ENCODE results near the gene MAU2.

Gene MAU2

GRCh38 chr19:19320361-19321140, at the start of gene MAU2, which contains the start of gene SUGP1:
Gene MAU2, plus strand, starts transcription at chr19:19320829. Its CDS starts 31 bp downstream, at chr19:19320860.
Gene SUGP1, minus strand, starts transcription at chr19:19320509. Its CDS starts 13 bp downstream, at chr19:19320496.
- peak; percentile 92 for DNase-seq

- DNase-seq: no peak
These were observed 48.6 kb upstream of the MAU2 start for GRCh38 chr19:19271828-19272599.

- peak; percentile 63 for DNase-seq
These were observed 46.5 kb upstream of the MAU2 start for GRCh38 chr19:19274146-19274545.

- DNase-seq: no peak
These were observed 45.7 kb upstream of the MAU2 start for GRCh38 chr19:19274716-19275565.

GRCh38 chr19:19276386-19276785, 44.2 kb upstream of the MAU2 start:
- no peak for DNase-seq

GRCh38 chr19:19276851-19277250, 43.8 kb upstream of the MAU2 start:
- no peak for DNase-seq

- no peak for DNase-seq
These were observed 42.3 kb upstream of the MAU2 start for GRCh38 chr19:19278315-19278714.

GRCh38 chr19:19279062-19279612, 41.5 kb upstream of the MAU2 start:
- no peak for DNase-seq

GRCh38 chr19:19279853-19280252, 40.8 kb upstream of the MAU2 start:
- no peak for DNase-seq

- no peak for DNase-seq
These were observed 40.1 kb upstream of the MAU2 start for GRCh38 chr19:19280561-19280960.

GRCh38 chr19:19285686-19286085, 34.9 kb upstream of the MAU2 start:
- no peak for DNase-seq

GRCh38 chr19:19292607-19293006, 28.0 kb upstream of the MAU2 start:
- no peak for DNase-seq

GRCh38 chr19:19294914-19295313, 25.7 kb upstream of the MAU2 start:
- DNase-seq: no peak

- DNase-seq: no peak
These were observed 23.5 kb upstream of the MAU2 start for GRCh38 chr19:19296953-19297689.

GRCh38 chr19:19297759-19298158, 22.9 kb upstream of the MAU2 start:
- DNase-seq: no peak

- DNase-seq: no peak
These were observed 20.0 kb upstream of the MAU2 start for GRCh38 chr19:19300613-19301012.

- DNase-seq: no peak
These were observed 17.2 kb upstream of the MAU2 start for GRCh38 chr19:19303411-19303810.

GRCh38 chr19:19304186-19304965, 16.3 kb upstream of the MAU2 start:
- DNase-seq: no peak

GRCh38 chr19:19305066-19305465, 15.6 kb upstream of the MAU2 start:
- no peak for DNase-seq

- DNase-seq: no peak
These were observed 14.9 kb upstream of the MAU2 start for GRCh38 chr19:19305696-19306095.

GRCh38 chr19:19306191-19306590, 14.4 kb upstream of the MAU2 start:
- DNase-seq: no peak
